ENCODE measurements around the gene PSME4.
"Not testable (repeated sequence)": the region's sequence is repeated elsewhere in the genome, so short reads cannot be mapped to it uniquely, and the experiment has no call there.

The PSME4 gene

DNA sequence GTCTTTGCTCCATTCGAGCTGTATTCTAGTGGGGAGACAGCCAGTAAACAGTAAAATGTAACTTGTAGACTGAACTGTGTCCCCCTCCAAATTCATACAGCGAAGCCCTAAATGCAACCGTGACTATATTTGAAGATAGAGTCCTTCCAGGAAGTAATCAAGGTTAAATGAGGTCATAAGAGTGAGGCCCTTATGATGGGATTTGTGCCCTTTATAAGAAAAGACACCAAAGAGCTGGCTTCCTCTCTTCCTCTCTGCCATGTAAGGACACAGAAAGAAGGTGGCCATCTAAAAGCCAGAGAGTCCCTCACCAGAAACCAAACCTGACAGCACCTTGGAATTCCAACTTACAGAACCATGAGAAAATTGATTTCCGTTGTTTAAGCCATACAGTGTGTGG is 142.5 kb downstream of the PSME4 start:
- H3K9me3 Mint-ChIP-seq = no peaks in the 10 kb centered on the region
- H3K4me3 Mint-ChIP-seq = no peak overlapping the region
- peaks cover 14% of the 10 kb centered on the region for H3K36me3 Mint-ChIP-seq (ENCODE audit: low read depth)
- no peak overlapping the region for H3K27ac Mint-ChIP-seq
- peaks cover 4% of the 10 kb centered on the region for H3K4me1 Mint-ChIP-seq
- H3K27me3 Mint-ChIP-seq (ENCODE audit: low read depth) = no peaks in the 10 kb centered on the region
- TF ChIP-seq, protein P1, sequence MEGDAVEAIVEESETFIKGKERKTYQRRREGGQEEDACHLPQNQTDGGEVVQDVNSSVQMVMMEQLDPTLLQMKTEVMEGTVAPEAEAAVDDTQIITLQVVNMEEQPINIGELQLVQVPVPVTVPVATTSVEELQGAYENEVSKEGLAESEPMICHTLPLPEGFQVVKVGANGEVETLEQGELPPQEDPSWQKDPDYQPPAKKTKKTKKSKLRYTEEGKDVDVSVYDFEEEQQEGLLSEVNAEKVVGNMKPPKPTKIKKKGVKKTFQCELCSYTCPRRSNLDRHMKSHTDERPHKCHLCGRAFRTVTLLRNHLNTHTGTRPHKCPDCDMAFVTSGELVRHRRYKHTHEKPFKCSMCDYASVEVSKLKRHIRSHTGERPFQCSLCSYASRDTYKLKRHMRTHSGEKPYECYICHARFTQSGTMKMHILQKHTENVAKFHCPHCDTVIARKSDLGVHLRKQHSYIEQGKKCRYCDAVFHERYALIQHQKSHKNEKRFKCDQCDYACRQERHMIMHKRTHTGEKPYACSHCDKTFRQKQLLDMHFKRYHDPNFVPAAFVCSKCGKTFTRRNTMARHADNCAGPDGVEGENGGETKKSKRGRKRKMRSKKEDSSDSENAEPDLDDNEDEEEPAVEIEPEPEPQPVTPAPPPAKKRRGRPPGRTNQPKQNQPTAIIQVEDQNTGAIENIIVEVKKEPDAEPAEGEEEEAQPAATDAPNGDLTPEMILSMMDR (IDR thresholded peaks at IDR 0.05; ENCODE audit: unreplicated experiment in 3 of 3) = no peak

- Mint-ChIP-seq H3K4me3 (no peak overlapping the region), H3K27ac (no peak overlapping the region), H3K36me3 (ENCODE audit: low read depth) (peaks cover 19% of the 10 kb centered on the region), H3K27me3 (ENCODE audit: low read depth) (no peaks in the 10 kb centered on the region), H3K4me1 (peaks cover 4% of the 10 kb centered on the region), H3K9me3 (no peaks in the 10 kb centered on the region)
- TF ChIP-seq, protein P1 (IDR thresholded peaks at IDR 0.05; ENCODE audit: unreplicated experiment in 3 of 3) = no peak
These were observed 143.2 kb downstream of the PSME4 start for GRCh38 chr2:53827398-53828175.

DNA sequence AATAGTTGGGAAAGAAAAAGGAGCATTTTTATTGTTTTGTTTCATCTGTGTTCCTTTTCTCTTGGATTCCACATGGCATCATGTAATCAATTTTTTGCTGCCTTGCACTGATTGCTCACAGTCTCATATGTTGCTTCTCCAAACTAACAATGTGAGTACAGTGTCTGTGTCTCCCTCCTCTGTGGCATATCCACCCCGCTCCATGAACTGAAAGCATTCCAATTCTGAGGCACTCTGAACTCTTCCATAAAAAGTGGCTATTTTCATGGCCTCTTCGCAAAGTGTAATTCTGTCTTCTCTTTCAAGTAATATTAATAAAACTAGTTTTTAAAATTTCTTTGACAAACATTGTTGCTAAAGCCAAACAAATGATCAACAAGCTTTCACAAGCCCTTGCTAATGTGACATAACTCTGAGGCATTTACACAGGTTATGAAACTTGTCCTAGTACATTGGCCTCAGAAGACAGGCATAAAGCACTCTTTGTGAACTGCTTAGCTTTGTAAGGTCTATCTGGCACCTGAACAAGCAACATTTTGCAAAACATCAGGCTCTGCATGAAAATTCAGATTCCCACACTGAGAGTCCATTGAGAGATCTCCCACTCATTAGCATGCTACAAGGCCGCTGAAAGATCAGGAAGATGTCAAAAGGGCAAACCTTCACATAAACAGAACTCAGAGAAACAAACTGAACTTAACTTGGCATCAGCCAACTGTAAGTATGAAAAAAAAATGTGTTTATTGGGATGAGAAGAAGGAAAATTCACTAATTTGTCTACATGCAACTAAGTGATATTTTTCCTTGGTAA is 144.0 kb downstream of the PSME4 start:
- Mint-ChIP-seq H3K4me3 (no peak overlapping the region), H3K27ac (peak overlapping the region in 1 of 3 experiments; percentile 13), H3K9me3 (no peaks in the 10 kb centered on the region), H3K36me3 (ENCODE audit: low read depth) (peaks cover 19% of the 10 kb centered on the region), H3K27me3 (ENCODE audit: low read depth) (no peaks in the 10 kb centered on the region), H3K4me1 (peaks cover 4% of the 10 kb centered on the region)
- TF ChIP-seq, protein P1 (IDR thresholded peaks at IDR 0.05; ENCODE audit: unreplicated experiment in 3 of 3) = no peak

GRCh38 chr2:53826030-53826410 is 144.8 kb downstream of the PSME4 start:
- no peaks in the 10 kb centered on the region for H3K27me3 Mint-ChIP-seq (ENCODE audit: low read depth)

GRCh38 chr2:53823639-53824038 is 147.2 kb downstream of the PSME4 start:
- not testable (repeated sequence) for H3K27me3 Mint-ChIP-seq (ENCODE audit: low read depth); H3K27ac Mint-ChIP-seq; H3K4me1 Mint-ChIP-seq; H3K9me3 Mint-ChIP-seq; H3K4me3 Mint-ChIP-seq
- H3K36me3 Mint-ChIP-seq (ENCODE audit: low read depth) = peaks cover 13% of the 10 kb centered on the region

More at GRCh38 chr2:53826030-53826410, 144.8 kb downstream of the PSME4 start:
- H3K9me3 Mint-ChIP-seq = no peaks in the 10 kb centered on the region
- no peak overlapping the region for H3K4me3 Mint-ChIP-seq
- TF ChIP-seq, protein P1 (IDR thresholded peaks at IDR 0.05; ENCODE audit: unreplicated experiment in 3 of 3) = no peak
- peaks cover 4% of the 10 kb centered on the region for H3K4me1 Mint-ChIP-seq
- peaks cover 14% of the 10 kb centered on the region for H3K36me3 Mint-ChIP-seq (ENCODE audit: low read depth)
- H3K27ac Mint-ChIP-seq = no peak overlapping the region

DNA sequence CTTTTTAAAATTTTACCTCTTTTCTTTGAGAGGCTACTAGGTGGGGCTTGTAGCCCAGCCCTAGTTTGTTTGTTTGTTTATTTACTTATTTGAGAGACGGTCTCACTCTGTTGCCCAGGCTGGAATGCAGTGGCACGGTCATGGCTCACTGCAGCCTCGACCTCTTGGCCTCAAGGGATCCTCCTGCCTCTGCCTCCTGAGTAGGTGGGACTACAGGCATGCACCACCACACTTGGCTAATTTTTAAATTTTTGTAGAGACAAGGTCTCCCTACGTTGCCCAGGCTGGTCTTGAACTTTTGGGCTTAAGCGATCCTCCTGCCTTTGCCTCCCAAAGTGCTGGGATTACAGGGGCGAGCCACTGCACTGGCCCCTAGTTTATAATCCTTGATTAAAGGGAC is 149.0 kb downstream of the PSME4 start:
- TF ChIP-seq, protein P1 (IDR thresholded peaks at IDR 0.05; ENCODE audit: unreplicated experiment in 3 of 3) = no peak
- Mint-ChIP-seq H3K27ac (no peak overlapping the region), H3K9me3 (no peaks in the 10 kb centered on the region), H3K4me3 (no peak overlapping the region), H3K27me3 (ENCODE audit: low read depth) (no peaks in the 10 kb centered on the region), H3K4me1 (peaks cover under 1% of the 10 kb centered on the region), H3K36me3 (ENCODE audit: low read depth) (peaks cover 19% of the 10 kb centered on the region)
